Activated naive CD4-positive, alpha-beta T cell treated with anti-CD3 and anti-CD28 coated beads, Interleukin-2, amount 10 ng/mL, durations not matched to agents 7 days and 5 days (primary cell): ENCODE results near the gene GORASP1.

Experiments
- CTCF ChIA-PET: fragments of 350-600 bp; sonication (Branson Sonifier 250); formaldehyde crosslinking; loops from one replicate; lab custom pipeline; 2021; ENCODE audit warnings: antibody characterized with exemption; lab: Charles Lee
- DNase-seq: peaks from one replicate; pipeline ENCODE4 v3.0.0-alpha.2; 2020
- H3K27ac Mint-ChIP-seq: one replicate; pipeline ENCODE4 v1.8.0; 2021; ENCODE audit warnings: mild to moderate bottlenecking, moderate library complexity, mixed read lengths
- H3K27me3 Mint-ChIP-seq: one replicate; pipeline ENCODE4 v1.8.0; 2021; ENCODE audit warnings: mild to moderate bottlenecking, mixed read lengths
- H3K36me3 Mint-ChIP-seq: one replicate; pipeline ENCODE4 v1.8.0; 2021; ENCODE audit warnings: mixed read lengths
- H3K4me1 Mint-ChIP-seq: one replicate; pipeline ENCODE4 v1.8.0; 2021; ENCODE audit warnings: mixed read lengths
- H3K4me3 Mint-ChIP-seq: one replicate; pipeline ENCODE4 v1.8.0; 2021; ENCODE audit warnings: mild to moderate bottlenecking, moderate library complexity, mixed read lengths
- H3K9me3 Mint-ChIP-seq: one replicate; pipeline ENCODE4 v1.8.0; 2021; ENCODE audit warnings: mixed read lengths

The GORASP1 gene

GRCh38 chr3:39125841-39126500 lies 18.5 kb upstream of the GORASP1 start:
- DNase-seq = no peak

DNA sequence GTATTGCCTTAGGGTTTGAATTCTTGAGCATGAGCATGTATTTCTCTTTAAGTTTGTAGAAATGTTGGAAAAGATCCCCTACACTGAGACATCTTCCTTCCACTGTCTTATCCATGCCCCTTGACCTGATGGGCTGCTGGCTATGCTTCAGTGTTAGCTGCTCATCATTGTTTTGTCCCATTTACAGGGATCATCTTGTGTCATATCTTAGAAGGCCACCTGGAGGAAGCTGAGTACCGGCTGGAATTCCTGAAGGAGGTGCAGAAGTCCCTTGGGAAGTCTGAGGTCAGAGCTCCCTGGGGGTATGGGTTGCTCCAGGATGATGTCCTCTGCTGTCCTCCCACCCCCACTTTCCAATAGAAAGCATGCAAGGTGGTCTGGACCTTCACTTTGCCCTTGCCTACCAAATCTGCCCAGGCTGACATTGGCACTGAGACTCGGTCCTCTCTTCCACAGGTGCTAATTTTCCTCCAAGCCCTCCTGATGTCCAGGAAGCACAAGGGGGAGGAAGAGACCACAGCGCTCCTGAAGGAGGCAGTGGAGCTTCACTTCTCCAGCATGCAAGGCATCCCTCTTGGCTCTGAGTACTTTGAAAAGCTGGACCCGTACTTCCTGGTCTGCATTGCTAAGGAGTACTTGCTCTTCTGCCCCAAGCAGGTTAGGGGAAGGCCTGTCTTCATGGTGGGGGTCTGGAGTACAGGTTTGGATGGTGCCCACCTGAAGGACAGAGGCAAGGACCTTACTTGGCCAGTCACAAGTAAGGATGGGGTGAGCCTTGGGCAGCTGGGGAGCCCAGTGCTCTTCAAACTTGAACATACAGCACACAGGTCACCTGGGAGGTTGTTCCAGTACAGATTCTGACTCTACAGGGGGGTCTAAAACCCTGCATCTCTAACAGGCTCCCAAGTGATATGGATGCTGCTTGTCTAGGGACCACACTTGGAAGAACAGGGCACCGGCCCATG lies 17.7 kb upstream of the GORASP1 start:
- DNase-seq = no peak

More at GRCh38 chr3:39125841-39126500, 18.5 kb upstream of the GORASP1 start:
- no peaks in the 10 kb centered on the region for H3K9me3 Mint-ChIP-seq
- H3K4me1 Mint-ChIP-seq = peaks cover 32% of the 10 kb centered on the region
- no peak overlapping the region for H3K27ac Mint-ChIP-seq
- CTCF ChIA-PET = interaction anchor here (0.8 to 6.6 kb wide), 13 partner anchors 10 to 166 kb away, joined by 3 to 83 read pairs (median 5); no protein-coding TSS in a partner anchor
- H3K4me3 Mint-ChIP-seq = no peak overlapping the region
- peaks cover 26% of the 10 kb centered on the region for H3K27me3 Mint-ChIP-seq
- H3K36me3 Mint-ChIP-seq = no peaks in the 10 kb centered on the region

DNA sequence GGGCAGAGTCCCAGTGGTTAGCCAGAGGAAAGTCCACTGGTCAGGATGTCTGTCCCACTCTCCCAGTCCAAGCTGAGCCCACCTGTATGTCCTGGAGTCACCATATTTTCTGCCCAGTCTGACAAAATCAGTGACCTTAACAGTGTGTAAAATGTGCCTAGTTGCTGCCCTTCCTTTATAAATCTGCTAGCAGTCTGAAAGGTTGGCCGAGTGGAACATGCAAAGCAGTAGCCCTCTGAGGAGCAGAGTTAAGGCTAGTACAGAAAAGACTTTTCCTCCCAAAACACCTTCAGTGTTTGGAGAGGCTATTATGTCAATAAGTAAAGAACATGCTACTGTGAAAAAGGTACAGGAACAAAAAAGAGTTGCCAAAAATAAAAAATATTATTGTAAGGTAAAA lies 15.4 kb upstream of the GORASP1 start:
- no peak for DNase-seq
- Mint-ChIP-seq H3K9me3 (no peaks in the 10 kb centered on the region), H3K27me3 (peaks cover 51% of the 10 kb centered on the region), H3K4me1 (peaks cover 15% of the 10 kb centered on the region), H3K27ac (no peak overlapping the region), H3K36me3 (no peaks in the 10 kb centered on the region), H3K4me3 (no peak overlapping the region)
- CTCF ChIA-PET = no interaction called here

More for the DNA sequence above, 17.7 kb upstream of the GORASP1 start:
- Mint-ChIP-seq H3K27ac (no peak overlapping the region), H3K4me3 (no peak overlapping the region), H3K4me1 (peaks cover 27% of the 10 kb centered on the region), H3K36me3 (no peaks in the 10 kb centered on the region), H3K27me3 (peaks cover 32% of the 10 kb centered on the region), H3K9me3 (no peaks in the 10 kb centered on the region)
- CTCF ChIA-PET = interaction anchor here (0.6 to 6.6 kb wide), 9 partner anchors 13 to 167 kb away, joined by 3 to 83 read pairs (median 3); no protein-coding TSS in a partner anchor

DNA sequence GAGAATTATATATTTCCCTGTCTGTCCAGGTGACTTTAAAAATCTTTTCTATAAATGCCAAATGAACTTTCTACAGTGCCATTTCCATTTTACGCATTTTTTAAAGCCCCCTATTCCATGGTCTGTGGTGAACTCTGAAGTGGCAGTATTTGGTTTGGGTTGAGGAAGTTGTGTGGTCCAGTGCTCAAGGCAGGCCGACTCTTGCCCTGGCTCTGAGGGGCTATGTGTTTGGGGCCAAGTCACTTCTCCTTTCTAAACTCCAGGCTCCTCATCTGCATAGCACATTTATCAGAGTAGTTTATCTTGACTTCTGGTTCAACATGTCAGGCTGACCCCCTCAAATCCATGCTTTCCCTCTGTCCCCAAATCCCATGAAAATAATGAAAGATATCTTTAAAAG lies 14.2 kb upstream of the GORASP1 start:
- DNase-seq = no peak
- Mint-ChIP-seq H3K36me3 (no peaks in the 10 kb centered on the region), H3K4me1 (peaks cover 3% of the 10 kb centered on the region)

GRCh38 chr3:39118931-39119660 lies 11.7 kb upstream of the GORASP1 start:
- H3K9me3 Mint-ChIP-seq = no peaks in the 10 kb centered on the region
- no peak for DNase-seq
- no peaks in the 10 kb centered on the region for H3K4me1 Mint-ChIP-seq
- peaks cover 49% of the 10 kb centered on the region for H3K27me3 Mint-ChIP-seq
- H3K4me3 Mint-ChIP-seq = no peak overlapping the region
- CTCF ChIA-PET = interaction anchor here (0.8 to 1.2 kb wide), 3 partner anchors 9 to 71 kb away, joined by 3 read pairs; no protein-coding TSS in a partner anchor
- H3K36me3 Mint-ChIP-seq = no peaks in the 10 kb centered on the region
- no peak overlapping the region for H3K27ac Mint-ChIP-seq

More for the DNA sequence above, 14.2 kb upstream of the GORASP1 start:
- no peaks in the 10 kb centered on the region for H3K9me3 Mint-ChIP-seq
- H3K4me3 Mint-ChIP-seq = no peak overlapping the region
- H3K27me3 Mint-ChIP-seq = peaks cover 51% of the 10 kb centered on the region
- no peak overlapping the region for H3K27ac Mint-ChIP-seq
- CTCF ChIA-PET = no interaction called here

GRCh38 chr3:39118079-39118478 lies 10.7 kb upstream of the GORASP1 start:
- Mint-ChIP-seq H3K9me3 (no peaks in the 10 kb centered on the region), H3K36me3 (no peaks in the 10 kb centered on the region), H3K4me3 (no peak overlapping the region), H3K27me3 (peaks cover 52% of the 10 kb centered on the region), H3K27ac (no peak overlapping the region), H3K4me1 (no peaks in the 10 kb centered on the region)
- no peak for DNase-seq
- CTCF ChIA-PET = interaction anchor here (0.7 to 1.6 kb wide), 5 partner anchors 9 to 73 kb away, joined by 3 to 5 read pairs (median 3); no protein-coding TSS in a partner anchor

DNA sequence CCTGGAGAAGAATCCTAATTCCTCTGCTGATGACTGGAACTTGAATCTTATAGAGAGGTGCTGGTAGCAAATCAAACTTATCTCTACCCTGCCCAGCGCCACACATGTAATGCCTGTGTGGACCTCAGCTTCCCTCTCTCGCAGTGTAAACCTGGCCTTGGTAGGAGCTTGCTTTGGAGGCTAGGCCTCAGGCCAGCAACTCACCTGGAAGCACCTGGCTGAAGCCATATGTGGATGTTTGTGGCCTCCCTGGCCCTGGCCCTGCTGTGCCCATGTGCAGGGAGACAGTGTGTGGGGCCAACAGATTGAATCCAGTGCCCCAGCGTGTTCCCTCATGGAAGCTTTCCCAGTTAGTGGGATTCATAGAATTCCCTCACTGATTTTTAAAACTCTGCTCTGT lies 8.4 kb upstream of the GORASP1 start:
- no peaks in the 10 kb centered on the region for H3K4me1 Mint-ChIP-seq
- H3K27me3 Mint-ChIP-seq = peaks cover 42% of the 10 kb centered on the region
- no peaks in the 10 kb centered on the region for H3K9me3 Mint-ChIP-seq
- no peak overlapping the region for H3K27ac Mint-ChIP-seq
- no peaks in the 10 kb centered on the region for H3K36me3 Mint-ChIP-seq
- H3K4me3 Mint-ChIP-seq = no peak overlapping the region
- DNase-seq = no peak
- CTCF ChIA-PET = interaction anchor here (1.1 to 1.3 kb wide), 2 partner anchors 8 to 174 kb away, joined by 3 read pairs; partner anchors contain the start of gene TTC21A

- CTCF ChIA-PET = interaction anchor here (1.7 kb wide), 1 partner anchor 177 kb away, joined by 5 read pairs; no protein-coding TSS in a partner anchor
- Mint-ChIP-seq H3K4me1 (peaks cover 2% of the 10 kb centered on the region), H3K27ac (no peak overlapping the region), H3K9me3 (no peaks in the 10 kb centered on the region), H3K4me3 (no peak overlapping the region), H3K36me3 (no peaks in the 10 kb centered on the region), H3K27me3 (peaks cover 42% of the 10 kb centered on the region)
- no peak for DNase-seq
These were observed 7.0 kb upstream of the GORASP1 start for GRCh38 chr3:39114456-39114855.

DNA sequence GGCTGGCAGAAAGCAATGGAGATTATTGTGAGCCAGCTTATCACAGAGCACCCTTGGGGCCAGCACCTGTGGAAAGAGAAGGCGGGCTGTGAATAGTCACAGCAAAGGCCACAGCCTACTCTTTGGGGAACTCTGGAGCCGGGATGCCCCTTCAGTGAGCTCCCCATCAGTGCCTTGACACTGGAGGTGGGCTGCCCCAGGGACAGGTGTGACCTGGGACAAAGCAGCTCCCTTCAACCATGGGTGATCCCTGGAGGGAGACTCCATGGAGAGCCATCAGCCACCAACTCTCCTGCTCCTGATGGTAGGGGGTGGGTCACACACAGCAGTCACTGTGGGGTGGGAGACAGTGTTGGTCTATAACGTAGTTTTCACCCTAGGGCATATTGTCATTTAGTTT lies 5.9 kb upstream of the GORASP1 start:
- Mint-ChIP-seq H3K36me3 (no peaks in the 10 kb centered on the region), H3K27ac (no peak overlapping the region), H3K4me1 (peaks cover 14% of the 10 kb centered on the region), H3K27me3 (peaks cover 43% of the 10 kb centered on the region), H3K9me3 (no peaks in the 10 kb centered on the region), H3K4me3 (no peak overlapping the region)
- no peak for DNase-seq
- CTCF ChIA-PET = interaction anchor here (1.7 kb wide), 1 partner anchor 179 kb away, joined by 5 read pairs; no protein-coding TSS in a partner anchor

DNA sequence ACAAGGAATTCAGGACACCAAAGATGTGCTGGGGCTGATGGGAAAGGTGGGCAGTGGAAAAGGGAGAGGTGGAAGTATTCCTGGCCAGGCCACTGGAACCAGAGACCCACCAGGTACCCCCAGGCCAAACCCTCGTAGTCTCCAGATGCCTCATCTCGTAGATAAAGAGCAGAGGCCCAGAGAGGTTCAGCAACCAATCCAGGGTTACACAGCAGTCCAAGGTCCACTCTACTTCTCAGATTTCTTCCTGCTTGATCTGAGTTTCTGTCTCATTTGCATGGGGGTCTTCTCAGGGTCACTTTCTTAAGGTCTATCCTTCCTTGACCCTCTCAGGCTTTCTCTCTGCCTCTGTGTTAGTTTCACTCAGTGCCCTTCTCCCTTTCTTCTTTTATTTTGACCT lies 5.1 kb upstream of the GORASP1 start:
- Mint-ChIP-seq H3K36me3 (no peaks in the 10 kb centered on the region), H3K4me1 (peaks cover 20% of the 10 kb centered on the region), H3K27me3 (peaks cover 41% of the 10 kb centered on the region), H3K4me3 (no peak overlapping the region), H3K9me3 (no peaks in the 10 kb centered on the region), H3K27ac (no peak overlapping the region)
- DNase-seq = no peak
- CTCF ChIA-PET = no interaction called here

DNA sequence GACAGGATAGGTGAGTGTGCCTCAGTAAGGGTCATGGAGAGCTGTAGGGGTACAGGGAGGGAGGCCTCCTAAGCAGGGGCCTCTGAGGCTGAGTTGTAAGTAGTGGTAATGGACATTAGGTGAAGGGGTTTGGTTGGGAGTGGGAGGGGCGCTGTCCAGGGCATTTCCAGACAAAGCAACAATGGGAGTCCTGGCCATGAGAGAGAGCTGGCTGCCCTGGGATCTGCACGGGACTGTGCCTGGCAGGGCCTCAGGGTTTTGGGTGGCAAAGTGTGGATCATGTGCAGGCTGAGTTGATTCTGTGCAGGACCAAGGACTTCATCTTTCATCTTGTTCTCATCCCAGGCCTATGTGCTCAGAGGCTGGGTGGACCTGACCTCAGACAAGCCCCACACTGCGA lies 4.7 kb upstream of the GORASP1 start:
- Mint-ChIP-seq H3K9me3 (no peaks in the 10 kb centered on the region), H3K27me3 (peaks cover 42% of the 10 kb centered on the region), H3K36me3 (no peaks in the 10 kb centered on the region), H3K27ac (no peak overlapping the region), H3K4me3 (no peak overlapping the region), H3K4me1 (peaks cover 20% of the 10 kb centered on the region)
- DNase-seq = no peak
- CTCF ChIA-PET = no interaction called here

GRCh38 chr3:39110041-39110639 lies 2.7 kb upstream of the GORASP1 start:
- no peaks in the 10 kb centered on the region for H3K9me3 Mint-ChIP-seq
- no peak for DNase-seq
- no peak overlapping the region for H3K4me3 Mint-ChIP-seq
- peaks cover 52% of the 10 kb centered on the region for H3K27me3 Mint-ChIP-seq
- no peak overlapping the region for H3K27ac Mint-ChIP-seq
- peaks cover 1% of the 10 kb centered on the region for H3K36me3 Mint-ChIP-seq
- peaks cover 37% of the 10 kb centered on the region for H3K4me1 Mint-ChIP-seq
- CTCF ChIA-PET = interaction anchor here (0.7 to 3.0 kb wide), 3 partner anchors 16 to 181 kb away, joined by 3 to 18 read pairs (median 4); no protein-coding TSS in a partner anchor

GRCh38 chr3:39109086-39109485 lies 1.7 kb upstream of the GORASP1 start:
- CTCF ChIA-PET = interaction anchor here (1.0 to 3.0 kb wide), 7 partner anchors 10 to 182 kb away, joined by 3 to 18 read pairs (median 4); no protein-coding TSS in a partner anchor
- H3K36me3 Mint-ChIP-seq = peaks cover 2% of the 10 kb centered on the region
- H3K4me3 Mint-ChIP-seq = no peak overlapping the region
- H3K9me3 Mint-ChIP-seq = no peaks in the 10 kb centered on the region
- H3K4me1 Mint-ChIP-seq = peaks cover 40% of the 10 kb centered on the region
- no peak for DNase-seq
- peaks cover 47% of the 10 kb centered on the region for H3K27me3 Mint-ChIP-seq
- no peak overlapping the region for H3K27ac Mint-ChIP-seq
